GM19099 (cell line): Measurements from ENCODE around the gene HTR4.

Experiments used
- POLR2A ChIP-seq: IDR thresholded peaks from 3 replicates; pipeline ENCODE4 v1.6.1; 2011; ENCODE audit warnings: low read depth; ENCODE audit not compliant: insufficient read length; ENCODE audit errors: extremely low read depth

HTR4 gene

DNA sequence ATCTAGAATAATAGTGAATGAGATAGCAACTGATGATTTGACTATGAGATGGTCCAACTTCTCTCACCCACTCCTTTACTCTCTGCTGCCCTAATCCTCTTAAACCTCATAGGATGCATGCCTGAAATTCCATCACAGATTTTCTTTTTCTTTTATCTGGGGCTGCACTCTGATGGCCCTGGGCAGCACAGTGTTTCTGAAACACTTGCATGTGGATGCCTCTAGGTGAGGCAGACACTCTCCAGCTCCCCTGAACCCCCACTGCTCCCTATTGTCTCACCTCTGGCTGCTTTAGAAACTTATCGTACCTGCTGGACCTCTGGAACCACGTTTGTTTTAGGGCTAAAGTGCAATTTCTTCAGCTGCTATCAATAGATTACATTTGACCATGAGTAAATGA is 67.5 kb downstream of the HTR4 start:
- TF ChIP-seq POLR2A, result no peak

- TF ChIP-seq POLR2A, result no peak
Measured at GRCh38 chr5:148585988-148586387, 68.3 kb downstream of the HTR4 start.

- no peak for TF ChIP-seq POLR2A
Measured at GRCh38 chr5:148584103-148584502, 70.2 kb downstream of the HTR4 start.

GRCh38 chr5:148583421-148583965 is 70.8 kb downstream of the HTR4 start:
- no peak for TF ChIP-seq POLR2A

- TF ChIP-seq POLR2A, result no peak
Measured at GRCh38 chr5:148574167-148574566, 80.2 kb downstream of the HTR4 start.

DNA sequence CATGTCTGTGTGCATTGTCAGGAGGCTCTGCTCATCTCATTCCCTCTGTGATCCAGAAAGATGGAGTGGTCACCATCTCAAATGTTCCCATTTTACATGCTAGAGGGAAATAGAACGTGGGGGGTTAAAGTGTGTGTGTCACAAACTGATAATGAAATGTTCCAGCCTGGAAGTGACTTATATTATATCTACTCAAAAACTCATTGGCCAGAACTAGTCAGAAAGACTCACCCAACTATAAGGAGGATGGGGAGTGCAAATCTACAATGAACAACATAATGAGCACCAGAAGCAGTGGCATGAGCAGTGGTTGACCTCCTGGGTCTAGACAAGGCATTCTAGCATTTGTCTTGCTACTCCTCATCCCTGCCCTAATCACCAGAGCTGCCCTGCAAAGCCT is 81.0 kb downstream of the HTR4 start:
- TF ChIP-seq POLR2A, result no peak

DNA sequence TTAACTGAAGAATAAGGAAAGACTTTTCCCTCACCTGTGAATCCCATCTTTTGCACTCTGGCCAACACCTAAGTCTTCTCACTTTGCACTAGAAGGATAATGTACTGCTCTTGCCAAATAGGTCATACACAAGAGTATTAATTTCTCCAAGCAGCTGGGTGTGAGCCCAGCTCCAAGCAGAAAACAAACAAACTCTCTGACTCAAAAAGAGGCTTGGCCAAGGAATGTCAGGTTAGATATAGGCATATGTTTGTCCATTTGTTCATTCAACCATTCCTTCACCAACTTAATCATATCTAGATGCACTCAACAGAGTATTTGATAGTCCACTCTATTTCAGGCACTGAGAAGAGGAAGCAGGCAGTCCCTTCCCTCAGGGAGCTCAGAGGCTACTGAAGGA is 84.4 kb downstream of the HTR4 start:
- no peak for TF ChIP-seq POLR2A

GRCh38 chr5:148565148-148565547 is 89.2 kb downstream of the HTR4 start:
- no peak for TF ChIP-seq POLR2A

DNA sequence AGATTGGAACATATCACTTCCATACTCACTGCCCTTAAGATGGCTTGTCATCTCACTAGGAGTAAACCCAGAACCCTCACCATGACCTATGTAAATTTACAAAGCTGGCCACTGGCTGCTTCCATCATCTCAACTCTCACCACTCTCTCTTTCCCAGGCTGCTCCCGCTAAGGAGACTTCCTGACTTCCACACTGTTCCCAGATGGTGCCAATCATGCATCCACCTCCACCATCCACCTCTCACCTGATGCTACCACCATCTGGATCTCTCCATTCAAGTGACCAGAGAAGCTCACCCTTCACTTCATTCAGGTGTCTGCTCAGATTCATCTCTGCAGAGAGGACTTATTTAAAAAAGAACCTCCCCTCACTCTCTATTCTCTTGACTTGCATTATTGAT is 91.3 kb downstream of the HTR4 start:
- no peak for TF ChIP-seq POLR2A

- no peak for TF ChIP-seq POLR2A
Measured at GRCh38 chr5:148561801-148562311, 92.5 kb downstream of the HTR4 start.

- TF ChIP-seq POLR2A, result no peak
Measured at GRCh38 chr5:148559461-148559860, 94.9 kb downstream of the HTR4 start.

- TF ChIP-seq POLR2A, result no peak
Measured at GRCh38 chr5:148558892-148559291, 95.4 kb downstream of the HTR4 start.

DNA sequence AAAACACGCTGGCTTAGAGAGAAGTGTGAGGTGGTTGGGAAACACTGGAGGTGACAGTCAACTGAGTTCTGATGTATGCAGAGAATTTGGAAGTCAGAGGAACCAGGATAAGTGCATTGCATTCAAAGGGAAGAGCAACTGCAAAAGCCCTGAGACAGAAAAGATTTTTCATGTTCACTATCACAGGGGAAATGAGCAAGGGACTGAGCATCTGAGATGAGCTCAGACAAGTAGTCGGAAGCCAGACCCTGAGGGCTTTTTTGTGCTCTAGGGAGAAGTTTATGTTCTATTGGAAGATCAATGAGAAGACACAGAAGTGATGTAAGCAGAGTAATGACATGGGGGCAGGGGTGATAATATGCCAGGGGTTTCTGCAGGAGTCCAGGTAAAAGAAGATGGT is 97.5 kb downstream of the HTR4 start:
- TF ChIP-seq POLR2A, result no peak

- TF ChIP-seq POLR2A, result no peak
Measured at GRCh38 chr5:148554621-148555020, 99.7 kb downstream of the HTR4 start.

DNA sequence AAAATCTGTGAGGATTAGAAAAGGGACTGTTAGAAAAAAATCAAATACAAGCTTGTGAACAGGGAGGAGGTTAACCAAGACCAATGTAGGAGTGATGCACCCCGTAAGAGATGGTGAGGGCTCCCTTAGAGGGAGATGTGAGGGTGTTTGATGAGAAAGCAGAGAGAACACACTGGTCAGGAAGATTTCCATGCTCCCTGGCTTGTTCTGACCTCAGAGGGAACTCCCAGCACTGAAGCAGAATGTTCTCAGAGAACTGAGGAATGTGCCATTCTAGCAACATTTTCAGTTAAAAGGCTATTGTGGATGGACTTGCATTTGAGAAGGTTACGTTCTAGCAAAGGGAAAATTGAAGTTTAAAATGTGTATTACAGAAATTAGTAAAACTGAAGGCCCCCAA is 110.6 kb downstream of the HTR4 start:
- no peak for TF ChIP-seq POLR2A

GRCh38 chr5:148542812-148543211 is 111.5 kb downstream of the HTR4 start:
- no peak for TF ChIP-seq POLR2A
